NT2/D1 (cell line): ENCODE data around the gene TAAR9.

Experiments used
- SUZ12 ChIP-seq: IDR thresholded peaks from 2 replicates; pipeline ENCODE4 v1.6.1; 2011; ENCODE audit not compliant: insufficient read length, insufficient read depth; ENCODE audit errors: extremely low read depth
- YY1 ChIP-seq: IDR thresholded peaks from 2 replicates; pipeline ENCODE4 v1.6.1; 2011; ENCODE audit not compliant: insufficient read length, insufficient read depth

GRCh38 chr6:132505158-132505557, 32.9 kb upstream of the TAAR9 start:
- TF ChIP-seq SUZ12 (no peak), YY1 (no peak)
